Dedifferentiated amniotic fluid mesenchymal stem cell (primary cell): ENCODE measurements around the gene DSE.

ENCODE experiments used
- DNase-seq: peaks from one replicate; pipeline ENCODE4 v3.0.0-alpha.2; 2016; ENCODE audit errors: extremely low spot score

The DSE gene

GRCh38 chr6:116362276-116362675 is 8.5 kb upstream of the DSE start:
- DNase-seq: no peak

GRCh38 chr6:116363759-116364158 is 7.0 kb upstream of the DSE start:
- DNase-seq: peak; percentile 38

- no peak for DNase-seq
These were observed 6.4 kb upstream of the DSE start for GRCh38 chr6:116364321-116364720.

GRCh38 chr6:116365743-116366142 is 5.0 kb upstream of the DSE start:
- no peak for DNase-seq

GRCh38 chr6:116366740-116367275 is 3.9 kb upstream of the DSE start:
- no peak for DNase-seq

- no peak for DNase-seq
These were observed 1.2 kb upstream of the DSE start for GRCh38 chr6:116369540-116369939.

GRCh38 chr6:116369964-116370759 is 585 bp upstream of the DSE start:
- no peak for DNase-seq

- peak; percentile 93 for DNase-seq
These were observed 572 bp downstream of the DSE start for GRCh38 chr6:116371120-116371917.

- no peak for DNase-seq
These were observed 1.1 kb downstream of the DSE start for GRCh38 chr6:116371918-116372209.

GRCh38 chr6:116373300-116373699 is 2.6 kb downstream of the DSE start:
- no peak for DNase-seq

GRCh38 chr6:116373940-116374339 is 3.2 kb downstream of the DSE start:
- no peak for DNase-seq

- no peak for DNase-seq
These were observed 3.8 kb downstream of the DSE start for GRCh38 chr6:116374586-116374985.

GRCh38 chr6:116375262-116375661 is 4.5 kb downstream of the DSE start:
- no peak for DNase-seq

GRCh38 chr6:116376149-116376548 is 5.4 kb downstream of the DSE start:
- no peak for DNase-seq

- no peak for DNase-seq
These were observed 9.0 kb downstream of the DSE start for GRCh38 chr6:116379764-116380163.

- DNase-seq: no peak
These were observed 9.6 kb downstream of the DSE start for GRCh38 chr6:116380346-116380745.

- DNase-seq: no peak
These were observed 10.3 kb downstream of the DSE start for GRCh38 chr6:116381000-116381399.

- no peak for DNase-seq
These were observed 11.8 kb downstream of the DSE start for GRCh38 chr6:116382587-116382986.

- no peak for DNase-seq
These were observed 14.1 kb downstream of the DSE start for GRCh38 chr6:116384727-116385458.

GRCh38 chr6:116385459-116385802 is 14.7 kb downstream of the DSE start:
- DNase-seq: peak; percentile 55

GRCh38 chr6:116385921-116386320 is 15.2 kb downstream of the DSE start:
- DNase-seq: no peak

GRCh38 chr6:116386581-116387299 is 16.0 kb downstream of the DSE start:
- peak; percentile 22 for DNase-seq
